Astrocyte (in vitro differentiated cells and primary cell): ENCODE data around the gene CDC20B.

Experiments used
- EZH2 ChIP-seq: IDR thresholded peaks from 2 replicates; pipeline ENCODE4 v1.6.1; 2012; ENCODE audit warnings: mild to moderate bottlenecking, low read length, inconsistent platforms; ENCODE audit not compliant: insufficient read depth
- TF ChIP-seq, protein P1 (sequence below): IDR thresholded peaks from 2 replicates; pipeline ENCODE4 v1.5.1; 2011; ENCODE audit warnings: low read depth, mild to moderate bottlenecking, inconsistent platforms, low read length, moderate library complexity; ENCODE audit not compliant: insufficient read depth

DNA sequence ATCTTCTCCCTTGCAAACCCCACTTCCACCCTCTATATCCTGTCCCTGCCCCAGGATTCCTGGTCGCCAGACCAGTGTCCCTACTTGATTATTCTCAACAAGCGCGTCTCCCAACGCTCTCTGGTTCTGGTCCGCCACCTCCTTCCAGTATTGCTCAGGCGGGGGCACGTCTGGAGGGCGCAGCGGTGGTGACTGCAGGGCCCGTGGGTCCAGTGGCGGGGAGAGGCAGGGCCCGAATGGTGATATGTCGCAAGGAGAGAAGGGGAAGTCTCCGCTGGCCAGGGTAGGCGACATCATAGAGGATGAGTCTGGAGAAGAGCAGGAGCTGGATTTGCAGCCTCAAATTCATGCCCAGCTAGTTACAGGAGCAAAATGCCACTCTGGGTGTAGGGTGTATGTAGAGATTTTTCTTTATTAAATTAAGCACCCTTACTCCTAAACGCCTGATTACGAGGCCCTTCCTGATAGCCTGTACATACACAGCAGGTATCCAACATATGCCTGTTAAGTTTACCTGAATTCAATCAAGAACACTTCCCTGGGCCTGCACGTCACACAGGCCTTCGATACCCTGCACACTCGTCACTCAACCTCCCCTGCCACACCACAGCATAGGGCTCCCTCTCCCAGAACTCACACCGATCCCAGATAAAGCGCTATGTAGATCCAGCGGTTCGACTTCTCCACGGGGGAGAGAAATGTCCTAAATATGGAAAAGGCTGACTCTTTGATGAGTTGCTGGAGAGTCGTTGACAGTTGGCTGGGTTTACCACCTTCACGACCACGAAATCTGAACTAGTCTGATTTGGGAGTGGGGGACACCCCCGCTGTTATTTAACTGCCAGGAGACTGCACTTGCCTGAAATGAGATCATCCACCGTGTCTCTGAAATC is 49.4 kb upstream of the CDC20B start:
- TF ChIP-seq, protein P1, sequence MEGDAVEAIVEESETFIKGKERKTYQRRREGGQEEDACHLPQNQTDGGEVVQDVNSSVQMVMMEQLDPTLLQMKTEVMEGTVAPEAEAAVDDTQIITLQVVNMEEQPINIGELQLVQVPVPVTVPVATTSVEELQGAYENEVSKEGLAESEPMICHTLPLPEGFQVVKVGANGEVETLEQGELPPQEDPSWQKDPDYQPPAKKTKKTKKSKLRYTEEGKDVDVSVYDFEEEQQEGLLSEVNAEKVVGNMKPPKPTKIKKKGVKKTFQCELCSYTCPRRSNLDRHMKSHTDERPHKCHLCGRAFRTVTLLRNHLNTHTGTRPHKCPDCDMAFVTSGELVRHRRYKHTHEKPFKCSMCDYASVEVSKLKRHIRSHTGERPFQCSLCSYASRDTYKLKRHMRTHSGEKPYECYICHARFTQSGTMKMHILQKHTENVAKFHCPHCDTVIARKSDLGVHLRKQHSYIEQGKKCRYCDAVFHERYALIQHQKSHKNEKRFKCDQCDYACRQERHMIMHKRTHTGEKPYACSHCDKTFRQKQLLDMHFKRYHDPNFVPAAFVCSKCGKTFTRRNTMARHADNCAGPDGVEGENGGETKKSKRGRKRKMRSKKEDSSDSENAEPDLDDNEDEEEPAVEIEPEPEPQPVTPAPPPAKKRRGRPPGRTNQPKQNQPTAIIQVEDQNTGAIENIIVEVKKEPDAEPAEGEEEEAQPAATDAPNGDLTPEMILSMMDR, result no peak
- TF ChIP-seq EZH2, result no peak
